GM19023 (cell line): ENCODE results near the gene MYCT1.

Source experiments
- ATAC-seq: cut with Tn5 transposase; IDR thresholded peaks from one replicate; pipeline ENCODE4 v1.9.1; 2021; ENCODE audit warnings: mild to moderate bottlenecking, moderate library complexity; ENCODE audit not compliant: unreplicated experiment

Gene MYCT1

GRCh38 chr6:152721956-152722355 lies 24.3 kb downstream of the MYCT1 start:
- no peak for ATAC-seq

- no peak for ATAC-seq
Measured at GRCh38 chr6:152723398-152723797, 25.7 kb downstream of the MYCT1 start.

GRCh38 chr6:152726313-152726712 lies 28.6 kb downstream of the MYCT1 start:
- no peak for ATAC-seq

- ATAC-seq = no peak
Measured at GRCh38 chr6:152727507-152727906, 29.8 kb downstream of the MYCT1 start.

GRCh38 chr6:152734630-152735029 lies 36.9 kb downstream of the MYCT1 start:
- no peak for ATAC-seq

GRCh38 chr6:152736687-152737273 lies 39.1 kb downstream of the MYCT1 start:
- no peak for ATAC-seq

GRCh38 chr6:152745509-152746171 lies 47.9 kb downstream of the MYCT1 start:
- no peak for ATAC-seq

- no peak for ATAC-seq
Measured at GRCh38 chr6:152746172-152746553, 48.5 kb downstream of the MYCT1 start.

- no peak for ATAC-seq
Measured at GRCh38 chr6:152748843-152749242, 51.1 kb downstream of the MYCT1 start.

- no peak for ATAC-seq
Measured at GRCh38 chr6:152749336-152749735, 51.6 kb downstream of the MYCT1 start.

- no peak for ATAC-seq
Measured at GRCh38 chr6:152750694-152751093, 53.0 kb downstream of the MYCT1 start, which contains the start of gene VIP. Gene VIP (plus strand): TSS chr6:152750797. CDS start chr6:152752178, 1,381 bp downstream.

- no peak for ATAC-seq
Measured at GRCh38 chr6:152765331-152765730, 67.6 kb downstream of the MYCT1 start.

- no peak for ATAC-seq
Measured at GRCh38 chr6:152769159-152769558, 71.5 kb downstream of the MYCT1 start.

GRCh38 chr6:152769993-152770392 lies 72.3 kb downstream of the MYCT1 start:
- ATAC-seq = no peak

GRCh38 chr6:152771061-152771687 lies 73.5 kb downstream of the MYCT1 start:
- ATAC-seq = no peak
